HG02970 (cell line): ENCODE results near the gene GLT1D1.
"Not testable (repeated sequence)": the region's sequence is repeated elsewhere in the genome, so short reads cannot be mapped to it uniquely, and the experiment has no call there.

Experiments used
- ATAC-seq: cut with Tn5 transposase; IDR thresholded peaks from one replicate; pipeline ENCODE4 v1.9.1; 2021; ENCODE audit warnings: mild to moderate bottlenecking, moderate library complexity, moderate number of reproducible peaks; ENCODE audit not compliant: unreplicated experiment, low FRiP score

GLT1D1 gene

DNA sequence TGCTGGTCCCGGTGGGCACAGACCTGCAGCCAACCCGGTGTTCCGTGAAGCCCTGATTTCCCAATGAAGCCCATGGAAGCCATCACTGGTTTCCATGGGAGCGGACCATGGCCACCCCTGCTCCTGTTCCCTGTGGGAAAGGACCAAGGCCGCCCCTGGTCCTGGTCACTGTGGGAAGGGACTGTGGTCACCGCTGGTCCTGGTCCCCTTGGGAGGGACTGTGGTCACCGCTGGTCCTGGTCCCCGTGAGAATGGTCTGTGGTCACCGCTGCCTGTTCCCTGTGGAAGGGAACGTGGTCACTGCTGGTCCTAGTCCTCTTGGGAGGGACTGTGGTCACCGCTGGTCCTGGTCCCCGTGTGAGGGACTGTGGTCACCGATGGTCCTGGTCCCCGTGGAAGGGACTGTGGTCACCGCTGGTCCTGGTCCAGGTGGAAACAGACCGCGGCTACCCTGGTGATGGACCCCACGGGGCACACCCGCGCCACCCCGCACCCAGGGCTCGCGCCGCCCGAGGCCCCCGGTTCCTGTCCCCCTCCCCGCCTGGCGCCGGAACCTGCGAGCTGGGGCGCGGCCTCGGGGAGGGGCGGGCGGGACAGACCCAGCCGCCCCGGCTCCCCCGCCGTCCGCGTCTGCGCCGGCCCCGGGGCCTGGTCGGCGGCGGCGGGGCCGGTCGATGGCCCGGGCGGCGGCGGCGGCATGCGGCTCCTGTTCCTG lies at the start of gene GLT1D1:
GLT1D1 (plus strand) TSS at position 594 of the 715 bp plus-strand sequence; CDS start at position 698, 104 bp downstream.
- ATAC-seq: no peak

DNA sequence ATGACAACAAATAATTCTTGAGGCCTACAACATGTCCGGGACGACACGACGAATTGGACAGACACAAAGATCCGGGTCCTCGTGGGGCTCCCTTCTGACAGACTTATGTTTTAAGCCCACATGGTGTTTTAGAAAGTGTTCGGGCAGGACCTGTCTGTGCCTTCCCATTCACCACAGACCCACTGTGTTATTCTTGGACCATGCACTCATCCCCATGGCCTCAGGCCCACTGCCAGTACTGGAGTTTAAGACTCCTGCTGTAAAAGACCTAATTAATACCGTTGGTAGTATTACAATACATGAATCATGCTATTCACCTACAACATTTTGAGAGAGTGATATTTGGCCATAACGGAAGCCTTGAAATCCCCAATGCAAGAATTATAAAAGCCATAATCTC lies 49.5 kb upstream of the GLT1D1 start:
- ATAC-seq: no peak

DNA sequence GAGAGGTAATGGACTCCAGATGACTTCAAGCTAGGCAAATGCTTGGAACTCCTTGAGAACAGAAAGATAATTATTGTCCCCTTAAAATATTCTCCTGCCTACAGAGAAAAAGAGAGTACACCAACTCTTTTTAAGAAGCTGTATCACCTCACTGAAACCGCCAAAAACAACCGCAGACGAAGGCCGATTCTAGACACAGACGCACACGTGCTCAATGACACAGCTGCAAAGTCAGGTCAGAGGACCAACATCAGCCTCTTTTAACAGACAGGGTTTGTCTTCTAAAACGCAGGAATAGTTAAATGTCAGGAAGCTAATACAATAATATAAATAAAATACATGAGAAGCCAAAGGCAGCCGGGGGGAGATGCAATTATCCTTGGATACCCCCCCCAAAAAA lies 48.5 kb upstream of the GLT1D1 start:
- no peak for ATAC-seq

- not testable (repeated sequence) for ATAC-seq
These were observed 47.9 kb upstream of the GLT1D1 start for GRCh38 chr12:128805406-128805805.

DNA sequence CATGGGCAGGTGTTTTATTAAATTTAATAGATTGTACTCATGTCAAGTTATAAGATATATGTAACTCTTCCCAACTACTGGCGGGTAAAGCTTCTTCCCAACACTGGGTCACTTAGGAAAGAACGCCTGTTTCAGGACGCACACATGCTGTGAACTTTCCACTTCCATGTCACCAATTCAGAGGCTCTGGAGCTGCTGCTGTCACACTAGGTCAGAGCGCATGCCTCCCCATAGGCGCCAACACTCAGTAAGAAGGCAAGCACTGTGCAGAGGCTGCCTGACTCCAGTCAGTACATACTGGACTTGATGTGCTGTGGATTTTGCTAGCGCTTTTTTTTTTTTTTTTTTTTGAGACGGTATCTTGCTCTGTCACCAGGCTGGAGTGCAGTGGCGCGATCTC lies 46.7 kb upstream of the GLT1D1 start:
- no peak for ATAC-seq

GRCh38 chr12:128807161-128807724 lies 46.0 kb upstream of the GLT1D1 start:
- ATAC-seq: no peak

DNA sequence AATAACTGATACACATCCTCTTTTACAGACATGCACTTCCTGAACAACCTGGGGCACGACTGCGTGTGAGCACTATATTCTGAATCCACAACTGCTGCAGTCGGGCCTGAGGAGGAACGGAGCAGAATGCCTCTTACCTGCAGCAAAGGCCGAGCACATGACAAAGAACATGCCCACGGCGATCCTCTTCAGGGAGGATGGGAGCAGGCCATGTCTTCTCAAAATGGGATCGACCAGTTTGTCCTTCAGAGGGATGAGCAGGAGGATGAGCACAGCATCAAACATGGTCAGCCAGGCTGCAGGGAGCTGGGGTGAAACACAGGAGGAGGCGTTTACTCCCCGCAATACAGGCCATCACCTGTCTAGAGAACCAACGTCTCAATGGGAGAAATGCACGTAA lies 44.6 kb upstream of the GLT1D1 start:
- no peak for ATAC-seq

GRCh38 chr12:128810182-128811127 lies 42.8 kb upstream of the GLT1D1 start:
- peak; percentile 88 for ATAC-seq

GRCh38 chr12:128811806-128812205 lies 41.5 kb upstream of the GLT1D1 start:
- no peak for ATAC-seq

DNA sequence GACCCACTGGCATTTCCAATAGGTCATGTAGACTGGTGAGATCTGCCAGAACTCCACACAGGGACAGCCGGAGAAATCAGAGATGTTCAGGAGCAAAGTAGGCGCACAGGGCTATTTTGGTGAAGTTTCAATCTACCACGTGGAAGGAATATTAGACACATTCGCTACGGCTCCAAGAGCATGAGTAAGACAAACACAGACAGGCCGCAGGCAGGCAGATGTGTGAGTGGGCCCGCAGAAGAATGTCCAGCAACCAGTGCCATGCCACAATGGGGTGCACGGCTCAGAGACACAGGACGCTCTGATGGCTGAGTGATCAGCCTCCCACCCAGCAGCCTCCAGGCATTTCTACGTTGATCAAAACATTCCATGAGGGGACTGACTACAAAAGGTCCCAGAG lies 39.9 kb upstream of the GLT1D1 start:
- ATAC-seq: no peak

- no peak for ATAC-seq
These were observed 39.4 kb upstream of the GLT1D1 start for GRCh38 chr12:128813883-128814282.

DNA sequence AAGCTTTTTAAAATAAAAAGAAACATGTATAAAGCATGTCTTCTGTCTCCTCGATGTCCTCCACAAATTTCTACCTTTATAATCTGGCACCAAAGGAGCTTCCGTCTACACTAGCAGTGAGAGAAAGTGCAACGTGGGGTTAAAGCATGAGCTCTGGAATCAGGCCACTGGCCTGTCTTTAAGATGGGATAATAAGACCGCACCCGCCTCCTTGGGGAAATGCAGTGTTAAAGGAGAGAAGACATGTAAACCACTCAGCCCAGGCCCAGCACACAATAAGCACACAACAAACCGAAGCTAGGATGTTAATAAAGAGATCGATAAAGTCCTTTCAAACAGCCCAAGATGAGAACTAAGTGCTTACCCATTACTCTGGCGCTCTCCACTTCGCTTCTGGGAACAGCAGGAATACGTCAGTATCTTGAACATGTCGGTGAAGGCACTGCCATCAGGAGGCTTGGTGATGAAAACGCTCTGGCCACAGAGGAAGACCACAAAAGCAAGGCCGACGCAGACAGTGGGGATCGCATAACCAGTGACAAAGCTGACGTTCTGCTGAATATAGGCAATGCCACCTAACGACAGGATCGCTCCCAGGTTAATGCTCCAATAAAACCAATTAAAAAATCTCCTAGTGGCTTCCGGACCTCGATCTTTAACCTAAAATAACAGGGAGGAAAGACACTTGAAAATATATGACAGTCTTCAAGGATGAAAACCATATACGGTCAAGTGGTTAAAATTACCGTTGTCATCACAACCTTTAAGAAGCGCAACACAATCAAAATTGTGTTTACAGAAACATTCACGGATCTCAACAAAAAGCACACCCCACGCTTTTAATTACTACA lies 38.6 kb upstream of the GLT1D1 start:
- ATAC-seq: no peak

DNA sequence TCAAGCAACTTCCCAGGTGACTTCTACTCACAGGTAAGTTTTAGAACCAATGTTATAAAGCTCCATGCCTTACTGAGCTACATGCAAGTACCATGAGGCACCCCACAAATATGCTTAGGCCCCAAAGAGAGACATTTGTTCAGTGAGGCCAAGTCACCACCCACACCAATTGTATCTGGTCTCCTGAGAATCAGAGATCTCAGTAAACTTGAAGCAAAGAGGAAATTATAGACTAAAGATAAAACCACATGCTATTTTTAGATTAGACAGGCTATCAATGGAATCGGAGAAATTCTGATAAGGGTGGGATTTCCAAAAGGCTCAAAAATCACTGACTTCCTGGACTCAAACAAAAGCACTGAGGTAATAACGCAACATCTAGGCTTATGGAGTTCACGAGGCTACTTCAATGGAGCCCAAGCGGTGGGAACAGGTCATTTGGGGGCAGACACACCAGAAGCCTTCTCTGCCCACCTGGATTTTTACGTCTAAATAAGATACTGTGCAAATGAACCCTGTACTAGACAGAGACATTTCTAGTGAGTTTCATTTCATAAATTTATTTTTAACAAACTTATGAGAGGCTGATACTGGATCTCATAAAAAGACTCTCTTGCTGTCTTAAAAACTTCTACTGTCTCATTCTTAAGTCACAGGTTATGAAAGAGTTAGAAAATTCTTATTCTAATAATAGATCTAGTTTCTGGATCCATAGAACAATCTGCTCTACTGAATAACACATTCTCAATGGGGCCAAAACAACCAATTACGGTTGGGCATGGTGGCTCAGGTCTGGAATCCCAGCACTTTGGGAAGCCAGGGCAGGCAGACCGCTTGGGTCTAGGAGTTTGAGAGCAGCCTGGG lies 37.3 kb upstream of the GLT1D1 start:
- no peak for ATAC-seq

- no peak for ATAC-seq
These were observed 36.7 kb upstream of the GLT1D1 start for GRCh38 chr12:128816643-128816920.

- peak; percentile 40 for ATAC-seq
These were observed 35.9 kb upstream of the GLT1D1 start for GRCh38 chr12:128817111-128818015.

GRCh38 chr12:128818065-128819022 lies 34.9 kb upstream of the GLT1D1 start:
- ATAC-seq: peak; percentile 31

GRCh38 chr12:128819293-128820144 lies 33.8 kb upstream of the GLT1D1 start:
- ATAC-seq: no peak
